Esophagus muscularis mucosa (tissue), 4 donors: Measurements from ENCODE around the gene FCHSD1. TPM values are rescaled to one million over a fixed set of nuclear protein-coding genes. Genes with fewer than 3 reads are reported as not detected.

ENCODE experiments used
- total RNA-seq, 4 donors: library from RNA; depleted of rRNA; stranded (reverse); fragments of >200 nt; gene quantifications; one replicate each; pipeline versions ENCODE4 v1.1.0 to v1.2.1, GENCODE V29; 2016

The FCHSD1 gene
- total RNA-seq, 4 donors from 2014 or later = 10.4 to 21.8 (median 12.9) TPM

Other genes starting within 250 kb of the FCHSD1 start
- gene PCDHGA9, start 248.6 kb downstream of the FCHSD1 start, total RNA-seq = 1 to 10 TPM; 3.3 to 8.7 (median 4.9) TPM
- 1 to 10 TPM; 6.2 to 8.4 (median 7.4) TPM for gene PCDHGB6, start 243.4 kb downstream of the FCHSD1 start, total RNA-seq
- 1 to 10 TPM; 2.3 to 6.2 (median 4.3) TPM for gene PCDHGA10, start 238.4 kb downstream of the FCHSD1 start, total RNA-seq
- 10 to 100 TPM; 13.9 to 18.0 (median 14.4) TPM for gene PCDHGB7, start 233.7 kb downstream of the FCHSD1 start, total RNA-seq
- 1 to 10 TPM; 3.0 to 5.8 (median 4.5) TPM for gene PCDHGA11, start 230.4 kb downstream of the FCHSD1 start, total RNA-seq
- 10 to 100 TPM in 3 of 4 donors, 1 to 10 TPM in 1; 7.6 to 13.7 (median 11.6) TPM for gene PCDHGA12, start 220.9 kb downstream of the FCHSD1 start, total RNA-seq
- gene PCDHGC3, start 175.5 kb downstream of the FCHSD1 start, total RNA-seq = 10 to 100 TPM; 56.5 to 81.1 (median 65.5) TPM
- gene PCDHGC4, start 166.4 kb downstream of the FCHSD1 start, total RNA-seq = 1 to 10 TPM in 3 of 4 donors, under 1 TPM in 1; 0.91 to 3.3 (median 2.0) TPM
- 1 to 10 TPM in 3 of 4 donors, under 1 TPM in 1; 0.71 to 3.7 (median 1.4) TPM for gene PCDHGC5, start 162.3 kb downstream of the FCHSD1 start, total RNA-seq
- gene DIAPH1, start 32.4 kb downstream of the FCHSD1 start, total RNA-seq = 10 to 100 TPM; 34.1 to 53.0 (median 45.9) TPM
- gene HDAC3, start 14.6 kb downstream of the FCHSD1 start, total RNA-seq = 10 to 100 TPM; 30.3 to 54.4 (median 44.3) TPM
- gene RELL2, start 14.4 kb downstream of the FCHSD1 start, total RNA-seq = 1 to 10 TPM; 1.2 to 5.1 (median 2.6) TPM
- 1 to 10 TPM; 4.1 to 9.2 (median 7.6) TPM for gene ARAP3, start 30.8 kb upstream of the FCHSD1 start, total RNA-seq
- 10 to 100 TPM; 18.7 to 57.8 (median 38.2) TPM for gene PCDH1, start 227.0 kb upstream of the FCHSD1 start, total RNA-seq